ENCODE data around the gene KLK15. TPM values are rescaled to one million over a fixed set of nuclear protein-coding genes. Genes with fewer than 3 reads are reported as not detected.

The KLK15 gene
- total and polyA plus RNA-seq, 2 donors (not counting 3 experiments of a cell fraction or from before 2014, with no cell fraction given), result not detected

DNA sequence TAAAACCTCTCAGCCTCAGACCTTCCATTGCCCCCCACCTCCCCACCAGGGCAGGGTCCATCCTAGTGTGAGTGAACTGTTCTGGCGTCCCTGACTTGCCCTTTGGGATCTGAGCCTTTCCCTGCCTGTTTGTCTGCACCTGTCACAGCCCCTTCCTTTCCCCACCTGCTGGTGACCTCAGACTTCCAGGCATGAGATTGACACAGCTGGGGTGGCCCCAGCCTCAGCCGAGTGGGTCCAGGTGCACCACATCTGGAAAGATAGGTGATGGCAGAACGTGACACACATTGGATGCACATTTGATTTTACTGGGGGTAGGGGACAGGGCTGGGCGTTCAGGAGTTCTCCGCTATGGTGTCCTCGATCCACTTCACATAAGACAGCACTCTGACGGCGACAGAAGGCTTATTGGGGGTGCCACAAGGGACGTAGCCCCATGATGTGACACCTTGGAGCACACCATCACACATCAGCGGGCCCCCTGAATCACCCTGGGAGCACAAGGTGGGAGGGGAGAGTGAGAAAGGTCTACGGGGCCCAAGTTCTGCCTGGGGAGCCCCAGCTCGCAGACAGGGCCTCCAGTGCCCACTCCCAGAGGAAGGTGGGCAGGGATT, 14.4 kb downstream of the KLK15 start:
- DNase-seq (ENCODE audit: low read depth, low spot score), result no peak
- no peak overlapping the region for H3K27ac ChIP-seq (ENCODE audit: insufficient read depth, low read depth, low read length)
- no peak overlapping the region for H2AFZ ChIP-seq (ENCODE audit: low read depth, low read length)
- H3K4me1 ChIP-seq (ENCODE audit: control insufficient read depth, extremely low read depth, insufficient read depth, low read length), result no peaks in the 10 kb centered on the region
- H4K20me1 ChIP-seq (replicated peaks; ENCODE audit: control insufficient read depth, extremely low read depth, insufficient read depth, low read length), result no peaks in the 10 kb centered on the region
- dilution Hi-C loops (cut with MboI; ENCODE audit: extremely low pct_ligation_motif_present, low sequenced_read_pairs), result no loop called here
- ChIA-PET CTCF (no interaction called here), POLR2A (no interaction called here)
- no peak for FAIRE-seq
- H3K4me2 ChIP-seq (ENCODE audit: insufficient read depth, low read length), result no peak overlapping the region
- no TSS peak for BruUV-seq (replicated peaks)
- no peaks in the 10 kb centered on the region for H3K9me1 ChIP-seq (replicated peaks; ENCODE audit: control insufficient read depth, extremely low read depth, insufficient read depth, low read length)
- no peaks in the 10 kb centered on the region for H3K36me3 ChIP-seq (ENCODE audit: control insufficient read depth in 2 of 2, extremely low read depth in 1 of 2, insufficient read depth in 2 of 2, low read length in 2 of 2)
- intact Hi-C loops (cut with micrococcal nuclease), result no loop called here
- no peaks in the 10 kb centered on the region for H3K9me3 ChIP-seq (replicated peaks; ENCODE audit: control insufficient read depth, insufficient read depth, low read length)
- no peak overlapping the region for H3K4me3 ChIP-seq (replicated peaks in 1 of 3; ENCODE audit: insufficient read depth in 1 of 3, low read depth in 1 of 3, low read length in 3 of 3)
- TF ChIP-seq JUN (IDR thresholded peaks at IDR 0.05; ENCODE audit: borderline replicate concordance, insufficient read depth, insufficient read length, low read depth) (no peak), POLR2AphosphoS5 (IDR thresholded peaks at IDR 0.05; ENCODE audit: insufficient read depth, low read depth, low read length) (no peak), GATA2 (IDR thresholded peaks at IDR 0.05; ENCODE audit: insufficient read depth, insufficient read length, low read depth, low read length) (no peak), MYC (IDR thresholded peaks at IDR 0.05; ENCODE audit: low read depth, low read length) (no peak), FOS (IDR thresholded peaks at IDR 0.05; ENCODE audit: borderline replicate concordance, insufficient read depth, low read length) (no peak), POLR2A (IDR thresholded peaks at IDR 0.05; ENCODE audit: low read depth, low read length) (no peak), EZH2 (IDR thresholded peaks at IDR 0.05; ENCODE audit: borderline replicate concordance, low read depth, low read length, severe bottlenecking) (no peak)
- TF ChIP-seq, protein P1, sequence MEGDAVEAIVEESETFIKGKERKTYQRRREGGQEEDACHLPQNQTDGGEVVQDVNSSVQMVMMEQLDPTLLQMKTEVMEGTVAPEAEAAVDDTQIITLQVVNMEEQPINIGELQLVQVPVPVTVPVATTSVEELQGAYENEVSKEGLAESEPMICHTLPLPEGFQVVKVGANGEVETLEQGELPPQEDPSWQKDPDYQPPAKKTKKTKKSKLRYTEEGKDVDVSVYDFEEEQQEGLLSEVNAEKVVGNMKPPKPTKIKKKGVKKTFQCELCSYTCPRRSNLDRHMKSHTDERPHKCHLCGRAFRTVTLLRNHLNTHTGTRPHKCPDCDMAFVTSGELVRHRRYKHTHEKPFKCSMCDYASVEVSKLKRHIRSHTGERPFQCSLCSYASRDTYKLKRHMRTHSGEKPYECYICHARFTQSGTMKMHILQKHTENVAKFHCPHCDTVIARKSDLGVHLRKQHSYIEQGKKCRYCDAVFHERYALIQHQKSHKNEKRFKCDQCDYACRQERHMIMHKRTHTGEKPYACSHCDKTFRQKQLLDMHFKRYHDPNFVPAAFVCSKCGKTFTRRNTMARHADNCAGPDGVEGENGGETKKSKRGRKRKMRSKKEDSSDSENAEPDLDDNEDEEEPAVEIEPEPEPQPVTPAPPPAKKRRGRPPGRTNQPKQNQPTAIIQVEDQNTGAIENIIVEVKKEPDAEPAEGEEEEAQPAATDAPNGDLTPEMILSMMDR (IDR thresholded peaks at IDR 0.05; ENCODE audit: extremely low read depth in 1 of 2, insufficient read depth in 1 of 2, low read depth in 1 of 2, low read length in 2 of 2), result no peak
- TF ChIP-seq, protein P2, sequence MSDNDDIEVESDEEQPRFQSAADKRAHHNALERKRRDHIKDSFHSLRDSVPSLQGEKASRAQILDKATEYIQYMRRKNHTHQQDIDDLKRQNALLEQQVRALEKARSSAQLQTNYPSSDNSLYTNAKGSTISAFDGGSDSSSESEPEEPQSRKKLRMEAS (IDR thresholded peaks at IDR 0.05; ENCODE audit: insufficient read depth, insufficient read length), result no peak
- no peaks in the 10 kb centered on the region for H3K79me2 ChIP-seq (ENCODE audit: control insufficient read depth, insufficient read depth, low read length)
- peaks cover 21 to 28% of the 10 kb centered on the region in 2 experiments for H3K27me3 ChIP-seq (ENCODE audit: control insufficient read depth in 2 of 2, insufficient read depth in 2 of 2, low read length in 2 of 2)
- H3K9ac ChIP-seq (replicated peaks; ENCODE audit: extremely low read depth, insufficient read depth, low read length), result no peak overlapping the region

Measured in endothelial cell of umbilical vein (primary cell).